Stimulated activated CD4-positive, alpha-beta T cell treated with anti-CD3 and anti-CD28 coated beads, Interleukin-2, amount 100 ng/mL, for 4 hours (primary cell): ENCODE data around the gene CERS6.
"Not testable (repeated sequence)": the region's sequence is repeated elsewhere in the genome, so short reads cannot be mapped to it uniquely, and the experiment has no call there.

ENCODE experiments used
- DNase-seq: peaks from one replicate; pipeline ENCODE4 v3.0.0-alpha.2; 2020; ENCODE audit warnings: low read depth

CERS6 gene

GRCh38 chr2:168732506-168732905 is 276.4 kb downstream of the CERS6 start:
- no peak for DNase-seq

GRCh38 chr2:168734199-168734760 is 278.2 kb downstream of the CERS6 start:
- DNase-seq = no peak

GRCh38 chr2:168736649-168737445 is 280.8 kb downstream of the CERS6 start:
- no peak for DNase-seq

GRCh38 chr2:168738062-168738461 is 282.0 kb downstream of the CERS6 start:
- DNase-seq = no peak

GRCh38 chr2:168740360-168740759 is 284.3 kb downstream of the CERS6 start:
- DNase-seq = no peak

- no peak for DNase-seq
Observed at GRCh38 chr2:168740788-168741187, 284.7 kb downstream of the CERS6 start.

- no peak for DNase-seq
Observed at GRCh38 chr2:168742258-168742932, 286.3 kb downstream of the CERS6 start.

- DNase-seq = no peak
Observed at GRCh38 chr2:168744844-168745243, 288.8 kb downstream of the CERS6 start.

- DNase-seq = no peak
Observed at GRCh38 chr2:168748461-168748860, 292.4 kb downstream of the CERS6 start.

- no peak for DNase-seq
Observed at GRCh38 chr2:168749297-168749696, 293.2 kb downstream of the CERS6 start.

- no peak for DNase-seq
Observed at GRCh38 chr2:168751104-168751740, 295.1 kb downstream of the CERS6 start.

GRCh38 chr2:168752361-168752760 is 296.3 kb downstream of the CERS6 start:
- no peak for DNase-seq

GRCh38 chr2:168753765-168754329 is 297.8 kb downstream of the CERS6 start:
- DNase-seq = no peak

- DNase-seq = no peak
Observed at GRCh38 chr2:168757223-168757622, 301.2 kb downstream of the CERS6 start.

GRCh38 chr2:168758970-168759820 is 303.1 kb downstream of the CERS6 start:
- DNase-seq = no peak

- DNase-seq = no peak
Observed at GRCh38 chr2:168765401-168765800, 309.3 kb downstream of the CERS6 start.

- no peak for DNase-seq
Observed at GRCh38 chr2:168766600-168766999, 310.5 kb downstream of the CERS6 start.

- DNase-seq = no peak
Observed at GRCh38 chr2:168767258-168767657, 311.2 kb downstream of the CERS6 start.

GRCh38 chr2:168768357-168768756 is 312.3 kb downstream of the CERS6 start:
- DNase-seq = not testable (repeated sequence)

- DNase-seq = no peak
Observed at GRCh38 chr2:168770796-168771195, 314.7 kb downstream of the CERS6 start.

GRCh38 chr2:168772704-168773103 is 316.6 kb downstream of the CERS6 start:
- no peak for DNase-seq
